Measurements from ENCODE around the gene SESN1. TPM values are rescaled to one million over a fixed set of nuclear protein-coding genes. Genes with fewer than 3 reads are reported as not detected.
A peak's percentile ranks its signal among the peaks of the same experiment; 100 is the strongest.

The SESN1 gene
- total and polyA plus RNA-seq, 9 of the 15 experiments (the other 6 are each of a cell fraction or from before 2014, with no cell fraction given), result 3.1 to 13.0 (median 7.4) TPM

DNA sequence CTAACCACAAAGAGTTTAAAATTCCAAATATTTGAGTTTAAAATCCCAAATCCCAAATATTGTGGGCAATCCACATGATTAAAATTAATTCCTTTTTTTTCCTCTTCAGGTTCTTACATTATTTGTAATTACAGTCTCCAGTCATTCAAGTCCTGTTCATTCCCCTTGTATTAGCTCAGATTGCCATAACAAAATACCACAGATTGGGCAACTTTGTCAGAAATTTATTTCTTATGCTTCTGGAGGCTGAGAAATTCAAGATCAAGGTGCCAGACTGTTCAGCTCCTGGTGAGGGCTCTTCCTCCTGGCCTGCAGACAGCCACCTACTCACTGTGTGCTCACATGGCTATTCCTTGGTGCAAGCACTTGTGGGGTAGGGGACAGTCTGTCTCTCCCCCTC, 141.0 kb downstream of the SESN1 start (continued):
- TF ChIP-seq, protein P1, sequence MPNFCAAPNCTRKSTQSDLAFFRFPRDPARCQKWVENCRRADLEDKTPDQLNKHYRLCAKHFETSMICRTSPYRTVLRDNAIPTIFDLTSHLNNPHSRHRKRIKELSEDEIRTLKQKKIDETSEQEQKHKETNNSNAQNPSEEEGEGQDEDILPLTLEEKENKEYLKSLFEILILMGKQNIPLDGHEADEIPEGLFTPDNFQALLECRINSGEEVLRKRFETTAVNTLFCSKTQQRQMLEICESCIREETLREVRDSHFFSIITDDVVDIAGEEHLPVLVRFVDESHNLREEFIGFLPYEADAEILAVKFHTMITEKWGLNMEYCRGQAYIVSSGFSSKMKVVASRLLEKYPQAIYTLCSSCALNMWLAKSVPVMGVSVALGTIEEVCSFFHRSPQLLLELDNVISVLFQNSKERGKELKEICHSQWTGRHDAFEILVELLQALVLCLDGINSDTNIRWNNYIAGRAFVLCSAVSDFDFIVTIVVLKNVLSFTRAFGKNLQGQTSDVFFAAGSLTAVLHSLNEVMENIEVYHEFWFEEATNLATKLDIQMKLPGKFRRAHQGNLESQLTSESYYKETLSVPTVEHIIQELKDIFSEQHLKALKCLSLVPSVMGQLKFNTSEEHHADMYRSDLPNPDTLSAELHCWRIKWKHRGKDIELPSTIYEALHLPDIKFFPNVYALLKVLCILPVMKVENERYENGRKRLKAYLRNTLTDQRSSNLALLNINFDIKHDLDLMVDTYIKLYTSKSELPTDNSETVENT (CRISPR knock-in tag; IDR thresholded peaks at IDR 0.05), result no peak
- TF ChIP-seq RAD21 (CRISPR knock-in tag; conservative IDR thresholded peaks at IDR 0.05 in 1 of 2, IDR thresholded peaks at IDR 0.05 in 1 of 2) (no peak), KDM4B (IDR thresholded peaks at IDR 0.05; ENCODE audit: borderline replicate concordance in 2 of 2, low read depth in 1 of 2) (no peak)

DNA sequence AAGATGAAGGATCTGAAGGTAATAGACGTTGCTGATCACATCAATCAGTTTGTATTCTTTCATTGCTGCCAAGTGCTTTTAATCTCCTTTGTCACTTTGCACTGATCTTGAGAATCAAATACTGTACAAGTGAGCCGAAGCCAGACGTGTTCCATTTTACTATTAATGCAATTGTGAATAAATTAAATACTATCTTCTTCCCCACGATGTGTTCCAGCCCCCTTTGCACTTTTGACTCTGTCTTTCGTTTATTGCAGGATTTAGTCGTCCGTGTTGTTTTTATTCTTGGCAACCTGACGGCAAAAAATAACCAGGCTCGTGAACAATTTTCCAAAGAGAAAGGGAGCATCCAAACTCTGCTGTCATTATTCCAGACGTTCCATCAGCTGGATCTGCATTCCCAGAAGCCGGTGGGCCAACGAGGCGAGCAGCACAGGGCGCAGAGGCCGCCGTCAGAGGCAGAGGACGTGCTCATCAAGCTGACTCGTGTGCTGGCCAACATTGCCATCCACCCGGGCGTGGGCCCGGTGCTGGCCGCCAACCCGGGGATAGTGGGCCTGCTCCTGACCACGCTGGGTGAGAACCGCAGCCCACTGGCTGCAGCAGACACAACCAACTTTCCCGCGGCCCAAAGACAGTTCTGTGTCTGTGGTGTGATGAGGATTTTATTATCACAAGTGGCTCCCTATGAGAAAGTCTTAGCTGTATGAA, 141.7 kb downstream of the SESN1 start:
- CTCF ChIA-PET (ENCODE audit: low intra/inter-chr PET ratio), result no interaction called here
- in situ Hi-C loops (cut with MboI), result no loop called here
- 0 out of 2 replicates have a peak, but pooled peaks have one; percentile 12 for TF ChIP-seq RNF2 (IDR thresholded peaks at IDR 0.05)
- no peak for TF ChIP-seq ATF7 (IDR thresholded peaks at IDR 0.05)
- TF ChIP-seq ZNF785 (CRISPR knock-in tag; IDR thresholded peaks at IDR 0.05), result no peak
- TF ChIP-seq, protein P2, sequence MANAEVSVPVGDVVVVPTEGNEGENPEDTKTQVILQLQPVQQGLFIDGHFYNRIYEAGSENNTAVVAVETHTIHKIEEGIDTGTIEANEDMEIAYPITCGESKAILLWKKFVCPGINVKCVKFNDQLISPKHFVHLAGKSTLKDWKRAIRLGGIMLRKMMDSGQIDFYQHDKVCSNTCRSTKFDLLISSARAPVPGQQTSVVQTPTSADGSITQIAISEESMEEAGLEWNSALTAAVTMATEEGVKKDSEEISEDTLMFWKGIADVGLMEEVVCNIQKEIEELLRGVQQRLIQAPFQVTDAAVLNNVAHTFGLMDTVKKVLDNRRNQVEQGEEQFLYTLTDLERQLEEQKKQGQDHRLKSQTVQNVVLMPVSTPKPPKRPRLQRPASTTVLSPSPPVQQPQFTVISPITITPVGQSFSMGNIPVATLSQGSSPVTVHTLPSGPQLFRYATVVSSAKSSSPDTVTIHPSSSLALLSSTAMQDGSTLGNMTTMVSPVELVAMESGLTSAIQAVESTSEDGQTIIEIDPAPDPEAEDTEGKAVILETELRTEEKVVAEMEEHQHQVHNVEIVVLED (CRISPR knock-in tag; IDR thresholded peaks at IDR 0.05), result no peak
- TF ChIP-seq ZNF197 (CRISPR knock-in tag; IDR thresholded peaks at IDR 0.05; ENCODE audit: low read depth), result no peak
- peak; percentile 28 for TF ChIP-seq HMGN3 (IDR thresholded peaks at IDR 0.05; ENCODE audit: borderline replicate concordance, extremely low read depth, insufficient read length, low read depth, low read length)

More for the DNA sequence above, 141.7 kb downstream of the SESN1 start:
- no peaks in the 10 kb centered on the region for H3K79me2 ChIP-seq (ENCODE audit: control insufficient read depth, insufficient read depth, low read length)
- 16% methylated on average over 27 of the region's 27 CpGs for WGBS (ENCODE audit: insufficient coverage, low coverage, missing lambda C conversion rate)
- DNase-seq (ENCODE audit: extremely low read depth in 1 of 4, low spot score in 3 of 4) (no peak), ATAC-seq (no peak), FAIRE-seq (no peak)
- H3K4me1 ChIP-seq (replicated peaks in 1 of 2; ENCODE audit: control insufficient read depth in 2 of 2, insufficient read depth in 2 of 2, low read length in 2 of 2), result peaks cover 0 to 4% of the 10 kb centered on the region in 2 experiments; a peak in 2 of 5 replicates
- no peak overlapping the region for H3K4me3 ChIP-seq
- H3K9me1 ChIP-seq (ENCODE audit: control insufficient read depth, insufficient read depth, low read length), result no peaks in the 10 kb centered on the region
- no peaks in the 10 kb centered on the region for H4K20me1 ChIP-seq (replicated peaks; ENCODE audit: control insufficient read depth, insufficient read depth, low read length)
- H2AFZ ChIP-seq (ENCODE audit: low read depth, low read length), result peak overlapping the region; percentile 41; the same call in 1 of the 2 replicates
- POLR2A ChIA-PET, result interaction anchor here (3.1 kb wide), 1 partner anchor 8 kb away, joined by 12 read pairs; no protein-coding TSS in a partner anchor
- BruUV-seq (replicated peaks), result no TSS peak
- H3K9me3 ChIP-seq (replicated peaks; ENCODE audit: control insufficient read depth, insufficient read depth, low read depth, low read length), result no peaks in the 10 kb centered on the region
- intact Hi-C loops (cut with micrococcal nuclease), result no loop called here
- H3K27me3 ChIP-seq (ENCODE audit: control insufficient read depth in 2 of 2, insufficient read depth in 2 of 2, low read length in 2 of 2), result peaks cover 0 to 21% of the 10 kb centered on the region in 2 experiments; a peak in 1 of 5 replicates
- H3K36me3 ChIP-seq (ENCODE audit: control insufficient read depth, insufficient read depth, low read length), result no peaks in the 10 kb centered on the region
- H3K9ac ChIP-seq (ENCODE audit: insufficient read depth in 1 of 2, low read depth in 2 of 2, low read length in 2 of 2), result peak overlapping the region in 1 of 2 experiments; percentile 29; a peak in 1 of 4 replicates
- no peak overlapping the region for H3K27ac ChIP-seq (ENCODE audit: extremely low read depth, low read depth, low read length)
- H3K4me2 ChIP-seq (ENCODE audit: insufficient read depth, low read length), result no peak overlapping the region
